ENCODE results near the gene NFIB.

NFIB gene

DNA sequence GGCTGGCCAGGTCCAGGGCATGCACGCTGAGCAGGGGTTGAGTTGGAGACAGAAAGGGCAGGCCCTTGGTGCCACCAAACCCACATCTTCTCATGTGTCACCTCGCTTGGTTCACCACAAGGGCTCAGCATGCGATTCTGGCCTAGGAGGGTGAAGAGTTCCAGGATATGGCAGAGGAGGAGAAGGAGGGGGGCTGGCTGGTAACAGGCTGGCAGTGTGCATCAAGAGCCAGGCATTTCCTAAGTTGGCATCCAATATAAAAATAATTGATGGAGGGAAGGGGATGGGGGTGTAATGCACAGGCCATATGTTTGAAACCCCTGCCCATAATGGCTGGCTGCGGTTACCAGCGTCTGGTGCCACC lies 255.6 kb downstream of the NFIB start:
- no peak for DNase-seq

DNA sequence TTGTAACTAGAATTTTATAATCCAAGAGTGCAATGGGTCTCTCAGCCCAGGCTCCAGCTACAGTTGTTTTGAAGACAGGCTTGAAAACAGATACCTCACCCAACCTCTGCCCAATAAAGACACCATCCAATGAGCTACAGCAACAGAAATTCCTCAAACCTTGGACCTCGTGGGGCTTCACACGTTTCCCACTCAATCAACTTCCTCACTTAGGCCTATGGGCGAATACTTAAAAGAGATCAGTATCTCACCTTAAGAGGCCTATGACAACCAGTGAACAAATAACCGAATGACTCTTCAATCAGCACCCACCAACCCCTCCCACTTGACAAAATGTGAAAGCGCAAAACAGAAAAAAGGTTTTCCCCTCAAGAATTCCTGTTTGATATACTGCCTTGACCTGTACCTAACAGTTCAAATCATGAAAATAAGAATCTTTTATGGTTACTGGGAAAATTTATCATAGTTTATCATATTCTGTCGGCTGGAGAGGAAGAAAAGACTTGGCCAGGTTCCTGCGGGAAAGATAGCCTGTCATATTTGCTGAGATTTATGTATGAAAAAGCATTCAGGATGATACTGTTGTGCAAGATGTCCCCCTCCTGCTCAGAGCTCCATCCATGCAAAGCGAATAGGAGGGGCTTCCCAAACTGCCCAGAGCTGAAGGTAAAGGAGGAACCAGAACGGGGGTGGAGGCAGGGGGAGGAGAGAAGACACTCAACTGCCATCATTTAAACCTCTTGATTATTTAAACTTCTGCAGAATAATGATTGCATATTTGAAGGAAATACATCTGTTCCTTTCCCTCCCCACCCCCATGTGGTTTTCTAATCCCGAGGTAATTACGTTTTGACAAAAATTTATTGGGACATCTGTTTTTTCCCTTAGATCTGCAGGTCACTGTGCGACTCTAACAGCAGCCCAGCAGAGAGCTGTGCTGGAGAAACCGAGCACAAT lies 256.3 kb downstream of the NFIB start:
- DNase-seq = no peak

DNA sequence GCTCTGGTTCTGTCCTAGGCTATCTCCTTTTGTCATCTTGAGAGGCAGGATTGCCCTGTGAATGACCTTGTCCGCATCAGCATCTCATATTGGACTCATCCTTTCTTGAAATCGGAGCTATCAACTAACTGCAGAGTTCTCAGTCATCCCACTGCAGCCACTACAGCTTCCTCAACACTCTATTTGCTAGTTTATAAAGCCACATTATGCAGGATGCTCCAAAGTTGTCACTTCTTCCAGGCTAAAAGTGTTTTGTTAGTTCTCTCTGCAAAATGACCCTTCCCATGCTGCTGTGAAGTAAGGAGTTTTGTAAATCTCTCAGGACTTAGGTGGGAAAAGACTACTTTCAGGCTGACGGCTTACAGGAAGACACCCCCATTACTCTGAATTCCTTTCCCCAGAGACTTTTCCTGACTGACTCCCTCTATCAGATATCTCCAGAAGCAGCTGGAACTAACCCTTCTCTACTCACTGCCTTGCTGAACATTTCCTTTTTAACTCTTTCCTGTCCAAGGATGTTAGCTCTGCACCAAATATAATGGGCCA lies 257.6 kb downstream of the NFIB start:
- DNase-seq = no peak

DNA sequence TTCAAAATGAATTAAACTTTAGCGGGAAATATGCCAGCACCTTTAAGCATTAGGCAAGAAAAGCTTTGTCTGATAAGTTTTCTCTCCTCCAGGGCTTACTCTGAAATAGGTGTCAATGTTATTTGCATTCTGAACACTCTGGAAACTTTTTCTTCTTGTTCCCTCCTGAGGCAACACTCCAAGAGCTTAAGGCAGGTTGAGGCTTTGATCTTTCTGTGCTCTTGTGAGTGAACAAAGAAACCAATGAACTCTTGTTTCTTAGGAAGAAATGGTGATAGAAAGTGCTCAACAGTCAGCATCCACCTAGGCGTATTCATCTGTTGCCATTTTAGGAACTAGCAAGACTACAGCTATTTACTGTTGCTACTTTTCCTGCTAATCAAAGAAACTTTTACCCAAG lies 259.8 kb downstream of the NFIB start:
- no peak for DNase-seq

DNA sequence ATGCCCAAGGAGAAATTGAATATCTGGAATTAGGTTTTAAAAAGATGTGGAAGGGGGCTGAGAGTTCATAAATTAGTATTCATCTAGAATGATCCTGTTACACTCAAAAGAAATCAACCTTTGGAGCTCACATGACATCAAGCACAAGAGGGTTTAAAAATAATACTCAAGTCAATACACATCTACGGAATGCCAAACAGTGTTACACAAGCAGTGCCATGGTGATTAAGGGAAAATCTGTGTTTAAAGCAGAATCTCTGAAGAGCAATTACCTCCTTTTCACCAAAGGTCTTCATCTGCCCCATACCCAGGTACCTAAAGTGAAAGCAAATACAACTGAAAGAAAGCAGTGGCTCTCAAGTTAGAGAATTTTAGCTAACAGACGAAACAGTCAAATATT lies 261.6 kb downstream of the NFIB start:
- DNase-seq = no peak

- no peak for DNase-seq
Measured at GRCh38 chr9:14051419-14051818, 262.5 kb downstream of the NFIB start.

- no peak for DNase-seq
Measured at GRCh38 chr9:14043483-14043882, 270.5 kb downstream of the NFIB start.

GRCh38 chr9:14037331-14037730 lies 276.6 kb downstream of the NFIB start:
- no peak for DNase-seq

- no peak for DNase-seq
Measured at GRCh38 chr9:14033067-14033466, 280.9 kb downstream of the NFIB start.
